IMR-90 (cell line): ENCODE data around the gene PLCH1. TPM values are rescaled to one million over a fixed set of nuclear protein-coding genes. Genes with fewer than 3 reads are reported as not detected.

Experiments used
- ATAC-seq: fragments of 200-7000 bp; cut with Tn5 transposase; 2 replicates; pipeline ENCODE4 v1.9.1; 2020; ENCODE audit warnings: low read depth, mild to moderate bottlenecking, moderate library complexity
- BruUV-seq: library from RNA; stranded (reverse); fragments of 400-500 nt; replicated peaks from 2 replicates; lab custom pipeline; 2021; lab: Mats Ljungman, UMichigan
- CTCF ChIA-PET: fragments of 300-600 bp; formaldehyde crosslinking; extraction: SDS; loops from one replicate; lab custom pipeline; 2021; ENCODE audit warnings: antibody characterized with exemption; lab: Yijun Ruan, JAX
- POLR2A ChIA-PET: fragments of 300-600 bp; sonication (Branson Sonifier 250); formaldehyde crosslinking; loops from one replicate; lab custom pipeline; 2022; ENCODE audit warnings: antibody characterized with exemption; ENCODE audit not compliant: unreplicated experiment; lab: Charles Lee
- DNase-seq: peaks from one replicate; pipeline ENCODE4 v3.0.0; 2013
- H2AFZ ChIP-seq: replicated peaks from 2 replicates; pipeline ENCODE3; 2013; ENCODE audit warnings: low read length, mild to moderate bottlenecking; ENCODE audit not compliant: poor library complexity
- H2AK5ac ChIP-seq: 2 replicates; pipeline ENCODE4 v1.6.1; 2013; ENCODE audit warnings: low read depth, low read length, inconsistent platforms
- H2AK9ac ChIP-seq: replicated peaks from 2 replicates; pipeline ENCODE3; 2013; ENCODE audit warnings: mild to moderate bottlenecking, low read depth, low read length, moderate library complexity; ENCODE audit not compliant: poor library complexity
- H2BK120ac ChIP-seq: 2 replicates; pipeline ENCODE4 v1.6.1; 2013; ENCODE audit warnings: low read depth, low read length, inconsistent platforms
- H2BK15ac ChIP-seq: 3 replicates; pipeline ENCODE4 v1.6.1; 2013; ENCODE audit warnings: low read depth, low read length, inconsistent platforms
- H2BK20ac ChIP-seq: 2 replicates; pipeline ENCODE4 v1.6.1; 2013; ENCODE audit warnings: low read depth, mild to moderate bottlenecking, inconsistent platforms, low read length, moderate library complexity
- H2BK5ac ChIP-seq: 2 replicates; pipeline ENCODE4 v1.6.1; 2013; ENCODE audit warnings: mild to moderate bottlenecking, low read depth, low read length, inconsistent platforms; ENCODE audit not compliant: poor library complexity, severe bottlenecking
- H3K14ac ChIP-seq: replicated peaks from 2 replicates; pipeline ENCODE4 v1.6.1; 2013; ENCODE audit warnings: low read depth, low read length, inconsistent platforms
- H3K18ac ChIP-seq: 2 replicates; pipeline ENCODE4 v1.6.1; 2013; ENCODE audit warnings: low read depth, low read length, control low read depth
- H3K23ac ChIP-seq: 2 replicates; pipeline ENCODE4 v1.6.1; 2013; ENCODE audit warnings: low read depth, low read length, inconsistent platforms
- H3K27ac ChIP-seq: 2 replicates; pipeline ENCODE4 v1.5.1; 2013; ENCODE audit warnings: mild to moderate bottlenecking, control low read depth, low read length; ENCODE audit not compliant: insufficient read depth
- H3K27me3 ChIP-seq: 2 replicates; pipeline ENCODE4 v1.6.1; 2013; ENCODE audit warnings: low read length; ENCODE audit not compliant: control insufficient read depth, insufficient read depth
- H3K36me3 ChIP-seq: 2 replicates; pipeline ENCODE4 v1.6.1; 2013; ENCODE audit warnings: low read length, mixed read lengths; ENCODE audit not compliant: control insufficient read depth, insufficient read depth
- H3K4ac ChIP-seq: 2 replicates; pipeline ENCODE4 v1.6.1; 2013; ENCODE audit warnings: low read depth, low read length, inconsistent platforms
- H3K4me1 ChIP-seq: 2 replicates; pipeline ENCODE4 v1.6.1; 2013; ENCODE audit warnings: low read length, mixed read lengths; ENCODE audit not compliant: control insufficient read depth, insufficient read depth
- H3K4me2 ChIP-seq: 2 replicates; pipeline ENCODE4 v1.6.1; 2013; ENCODE audit warnings: low read depth, mild to moderate bottlenecking, control low read depth, low read length, moderate library complexity
- H3K4me3 ChIP-seq: 2 replicates; pipeline ENCODE4 v1.5.1; 2013; ENCODE audit warnings: low read depth, mild to moderate bottlenecking, control low read depth, low read length, moderate library complexity; ENCODE audit not compliant: insufficient read depth
- H3K56ac ChIP-seq: 2 replicates; pipeline ENCODE4 v1.6.1; 2013; ENCODE audit warnings: low read length, inconsistent platforms; ENCODE audit not compliant: insufficient read depth; ENCODE audit errors: extremely low read depth
- H3K79me1 ChIP-seq, 2 experiments: 2 replicates each; pipeline ENCODE4 v1.6.1; 2013; ENCODE audit warnings: low read length in 2 of 2, inconsistent platforms in 1 of 2, low read depth in 1 of 2
- H3K9ac ChIP-seq: 2 replicates; pipeline ENCODE4 v1.6.1; 2013; ENCODE audit warnings: low read depth, low read length, control low read depth
- H3K9me1 ChIP-seq: 2 replicates; pipeline ENCODE4 v1.6.1; 2013; ENCODE audit warnings: low read length, inconsistent platforms; ENCODE audit not compliant: insufficient read depth
- H3K9me3 ChIP-seq: 2 replicates; pipeline ENCODE4 v1.6.1; 2013; ENCODE audit warnings: low read length; ENCODE audit not compliant: control insufficient read depth, insufficient read depth
- H4K20me1 ChIP-seq: 2 replicates; pipeline ENCODE4 v1.6.1; 2013; ENCODE audit warnings: low read length, inconsistent platforms; ENCODE audit not compliant: insufficient read depth
- H4K5ac ChIP-seq: 2 replicates; pipeline ENCODE4 v1.6.1; 2013; ENCODE audit warnings: mild to moderate bottlenecking, low read depth, low read length, control low read depth
- H4K8ac ChIP-seq, 2 experiments: 2 replicates each; pipeline ENCODE4 v1.6.1; 2013; ENCODE audit warnings: low read depth in 2 of 2, low read length in 2 of 2, control low read depth in 1 of 2, inconsistent platforms in 1 of 2
- H4K91ac ChIP-seq: 2 replicates; pipeline ENCODE4 v1.6.1; 2013; ENCODE audit warnings: low read depth, low read length, inconsistent platforms; ENCODE audit not compliant: insufficient read depth
- BHLHE40 ChIP-seq: fragments of 150-350 bp; IDR thresholded peaks from 2 replicates; pipeline ENCODE4 v1.6.1; 2016; ENCODE audit warnings: mild to moderate bottlenecking, low read depth, low read length
- MAZ ChIP-seq: IDR thresholded peaks from 2 replicates; pipeline ENCODE4 v1.6.1; 2012; ENCODE audit warnings: low read depth, mild to moderate bottlenecking, low read length, improper control_type of control experiment, moderate library complexity, borderline replicate concordance
- MXI1 ChIP-seq: IDR thresholded peaks from 2 replicates; pipeline ENCODE4 v1.6.1; 2012; ENCODE audit warnings: low read depth, mild to moderate bottlenecking, low read length, moderate library complexity, borderline replicate concordance
- NFE2L2 ChIP-seq: fragments of 150-350 bp; IDR thresholded peaks from 2 replicates; pipeline ENCODE4 v1.6.1; 2016; ENCODE audit warnings: low read depth, mild to moderate bottlenecking, low read length
- POLR2A ChIP-seq: IDR thresholded peaks from 2 replicates; pipeline ENCODE4 v1.6.1; 2012; ENCODE audit warnings: mild to moderate bottlenecking, low read depth, low read length
- RAD21 ChIP-seq: IDR thresholded peaks from 2 replicates; pipeline ENCODE4 v1.6.1; 2012; ENCODE audit warnings: low read length, improper control_type of control experiment
- RCOR1 ChIP-seq: IDR thresholded peaks from 2 replicates; pipeline ENCODE4 v1.6.1; 2012; ENCODE audit warnings: mild to moderate bottlenecking, low read length, improper control_type of control experiment; ENCODE audit not compliant: insufficient replicate concordance
- RFX5 ChIP-seq: IDR thresholded peaks from 2 replicates; pipeline ENCODE4 v1.8.0; 2012; ENCODE audit warnings: low read depth, mild to moderate bottlenecking, low read length, moderate library complexity
- WGBS, 2 experiments: methylation state at CpG; one replicate each; pipeline versions ENCODE4 v1.1.5 to v1.1.7; 2013; ENCODE audit warnings: missing lambda C conversion rate in 2 of 2; ENCODE audit not compliant: insufficient read length in 1 of 2; ENCODE audit errors: extremely low coverage in 2 of 2; 5-methylcytosine and 5-hydroxymethylcytosine counted together
- dilution Hi-C: fragments of 300-500 bp; cut with HindIII; formaldehyde crosslinking; loops from one replicate; pipeline ENCODE4 v1.14.3; 2018; ENCODE audit warnings: low sequenced_read_pairs; ENCODE audit not compliant: unreplicated experiment
- in situ Hi-C: fragments of 300-500 bp; cut with MboI; formaldehyde crosslinking; loops from 3 replicates; pipeline ENCODE4 v1.14.3; 2019; ENCODE audit warnings: low sequenced_read_pairs, inconsistent platforms, mixed read lengths
- intact Hi-C: fragments of 100-400 bp; cut with micrococcal nuclease; formaldehyde crosslinking; loops from 2 replicates; pipeline ENCODE4 v1.10.0; 2022
- polyA plus RNA-seq, 3 experiments: library from polyadenylated mRNA; depleted of rRNA; stranded (reverse); fragments of >200 nt; gene quantifications; 2 replicates each; pipeline ENCODE4 v1.2.3, GENCODE V29; 2012; ENCODE audit warnings: low replicate concordance in 1 of 3
- total RNA-seq: library from RNA; depleted of rRNA; stranded (reverse); fragments of >200 nt; gene quantifications from 2 replicates; pipeline ENCODE4 v1.2.3, GENCODE V29; 2012
- TF ChIP-seq, protein P1 (sequence below): conservative IDR thresholded peaks from 2 replicates; pipeline ENCODE4 v1.5.1; 2012; ENCODE audit warnings: mild to moderate bottlenecking, low read depth, low read length, improper control_type of control experiment

Gene PLCH1
- total and polyA plus RNA-seq, 2 of the 4 experiments (the other 2 are of a cell fraction): not detected

DNA sequence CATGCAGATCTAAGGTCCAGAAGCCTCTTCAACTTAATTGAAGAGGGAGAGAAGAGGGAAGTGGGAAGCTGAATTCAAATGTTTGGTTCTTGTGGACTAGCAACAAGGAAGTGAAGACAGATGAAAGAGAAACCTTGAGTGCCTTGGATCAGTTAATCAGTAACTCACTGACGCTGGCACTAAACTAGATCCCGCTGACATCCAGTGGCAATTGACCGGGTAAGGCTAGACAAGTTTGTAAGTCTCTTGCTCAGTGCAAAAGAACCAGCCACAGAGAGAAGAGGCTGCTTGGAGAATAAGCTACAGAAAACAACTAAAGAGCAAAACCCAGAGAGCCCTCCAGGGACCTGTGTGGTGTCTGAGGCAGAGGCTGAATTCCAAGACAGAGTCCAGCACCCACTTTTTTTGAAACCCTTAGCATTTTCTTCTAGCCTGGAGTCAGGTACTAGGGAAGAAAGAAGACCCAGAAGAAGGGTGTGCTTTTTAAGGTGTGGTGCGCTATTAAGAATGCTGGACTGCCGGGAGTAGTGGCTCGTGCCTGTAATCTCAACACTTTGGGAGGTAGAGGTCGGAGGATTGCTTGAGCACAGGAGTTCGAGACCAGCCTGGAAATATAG is 6.9 kb downstream of the PLCH1 start:
- no peak for DNase-seq
- TF ChIP-seq, protein P1, sequence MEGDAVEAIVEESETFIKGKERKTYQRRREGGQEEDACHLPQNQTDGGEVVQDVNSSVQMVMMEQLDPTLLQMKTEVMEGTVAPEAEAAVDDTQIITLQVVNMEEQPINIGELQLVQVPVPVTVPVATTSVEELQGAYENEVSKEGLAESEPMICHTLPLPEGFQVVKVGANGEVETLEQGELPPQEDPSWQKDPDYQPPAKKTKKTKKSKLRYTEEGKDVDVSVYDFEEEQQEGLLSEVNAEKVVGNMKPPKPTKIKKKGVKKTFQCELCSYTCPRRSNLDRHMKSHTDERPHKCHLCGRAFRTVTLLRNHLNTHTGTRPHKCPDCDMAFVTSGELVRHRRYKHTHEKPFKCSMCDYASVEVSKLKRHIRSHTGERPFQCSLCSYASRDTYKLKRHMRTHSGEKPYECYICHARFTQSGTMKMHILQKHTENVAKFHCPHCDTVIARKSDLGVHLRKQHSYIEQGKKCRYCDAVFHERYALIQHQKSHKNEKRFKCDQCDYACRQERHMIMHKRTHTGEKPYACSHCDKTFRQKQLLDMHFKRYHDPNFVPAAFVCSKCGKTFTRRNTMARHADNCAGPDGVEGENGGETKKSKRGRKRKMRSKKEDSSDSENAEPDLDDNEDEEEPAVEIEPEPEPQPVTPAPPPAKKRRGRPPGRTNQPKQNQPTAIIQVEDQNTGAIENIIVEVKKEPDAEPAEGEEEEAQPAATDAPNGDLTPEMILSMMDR: no peak
- no peak for TF ChIP-seq RAD21
- no peak for TF ChIP-seq POLR2A
- TF ChIP-seq NFE2L2: no peak
- TF ChIP-seq BHLHE40: no peak
- TF ChIP-seq RCOR1: no peak
- TF ChIP-seq MXI1: no peak
- TF ChIP-seq MAZ: no peak
- TF ChIP-seq RFX5: no peak
- ATAC-seq: no peak; the same call in 1 of the 2 replicates
- no peak overlapping the region for H3K27ac ChIP-seq
- H3K4ac ChIP-seq: no peak overlapping the region
- no TSS peak for BruUV-seq
- H3K56ac ChIP-seq: no peak overlapping the region
- H2BK20ac ChIP-seq: no peak overlapping the region
- ChIA-PET POLR2A (no interaction called here), CTCF (no interaction called here)
- H2AFZ ChIP-seq: no peak overlapping the region
- no peak overlapping the region for H2BK5ac ChIP-seq
- no peaks in the 10 kb centered on the region for H4K20me1 ChIP-seq
- no peak overlapping the region for H4K5ac ChIP-seq
- no peak overlapping the region for H2AK9ac ChIP-seq
- intact Hi-C loops: no loop called here
- peaks cover 15% of the 10 kb centered on the region for H3K27me3 ChIP-seq
- no peaks in the 10 kb centered on the region for H3K9me1 ChIP-seq
- no peak overlapping the region for H2BK120ac ChIP-seq
- H4K91ac ChIP-seq: no peak overlapping the region
- WGBS, 2 experiments: no CpG with 5 or more reads among the region's 8 CpGs
- no peaks in the 10 kb centered on the region for H3K36me3 ChIP-seq
- no peaks in the 10 kb centered on the region for H3K79me1 ChIP-seq
- H3K4me1 ChIP-seq: no peaks in the 10 kb centered on the region
- H3K4me2 ChIP-seq: no peak overlapping the region
- no peak overlapping the region for H2BK15ac ChIP-seq
- H3K23ac ChIP-seq: no peak overlapping the region
- in situ Hi-C loops: no loop called here
- H3K9ac ChIP-seq: no peak overlapping the region
- no peak overlapping the region for H3K4me3 ChIP-seq
- no peak overlapping the region for H3K18ac ChIP-seq
- H2AK5ac ChIP-seq: no peak overlapping the region
- H3K9me3 ChIP-seq: no peaks in the 10 kb centered on the region
- dilution Hi-C loops: no loop called here
- H4K8ac ChIP-seq: no peak overlapping the region
- no peak overlapping the region for H3K14ac ChIP-seq
